GM12892 (cell line): Measurements from ENCODE around the gene MYO1C.

Source experiments
- DNase-seq: peaks from one replicate; pipeline ENCODE4 v3.0.0; 2011; ENCODE audit not compliant: insufficient read length
- FAIRE-seq: peaks from 2 replicates; lab custom pipeline; 2011; peaks lifted over from hg19 to GRCh38; lab: Jason Lieb, UNC
- POLR2A ChIP-seq: IDR thresholded peaks from 2 replicates; pipeline ENCODE4 v1.6.1; 2011; ENCODE audit warnings: low read depth, low read length, control low read depth
- POLR2AphosphoS5 ChIP-seq: IDR thresholded peaks from 2 replicates; pipeline ENCODE4 v1.6.1; 2011; ENCODE audit warnings: low read depth, low read length, control low read depth
- TAF1 ChIP-seq: IDR thresholded peaks from 2 replicates; pipeline ENCODE4 v1.6.1; 2011; ENCODE audit warnings: low read depth, mild to moderate bottlenecking, control low read depth, low read length, borderline replicate concordance

Gene MYO1C

GRCh38 chr17:1488826-1489270 is 3.6 kb downstream of the MYO1C start:
- no peak for FAIRE-seq
- no peak for DNase-seq
- TF ChIP-seq POLR2AphosphoS5 (no peak), TAF1 (no peak), POLR2A (no peak)

- DNase-seq (peak; percentile 76), FAIRE-seq (peak; percentile 89)
- no peak for TF ChIP-seq TAF1
- TF ChIP-seq POLR2AphosphoS5 = no peak; the same call in 1 of the 2 replicates
- TF ChIP-seq POLR2A = no peak
Observed at GRCh38 chr17:1487939-1488825, 4.3 kb downstream of the MYO1C start.

GRCh38 chr17:1486802-1487695 is 5.4 kb downstream of the MYO1C start:
- peak; percentile 67 for DNase-seq
- TF ChIP-seq POLR2A = peak; percentile 69
- no peak for TF ChIP-seq TAF1
- TF ChIP-seq POLR2AphosphoS5 = no peak
- FAIRE-seq = peak; percentile 95

GRCh38 chr17:1485423-1486376 is 6.8 kb downstream of the MYO1C start:
- peak; percentile 83 for FAIRE-seq
- DNase-seq = peak; percentile 70
- peak; percentile 23; the same call in 1 of the 2 replicates for TF ChIP-seq POLR2A
- no peak for TF ChIP-seq POLR2AphosphoS5
- peak; percentile 24; the same call in 1 of the 2 replicates for TF ChIP-seq TAF1

GRCh38 chr17:1484676-1485422 is 7.6 kb downstream of the MYO1C start:
- TF ChIP-seq TAF1 = 0 out of 2 replicates have a peak, but pooled peaks have one; percentile 31
- TF ChIP-seq POLR2A = peak; percentile 50; the same call in 1 of the 2 replicates
- TF ChIP-seq POLR2AphosphoS5 = no peak
- FAIRE-seq (peak; percentile 88), DNase-seq (peak; percentile 82)

- DNase-seq (no peak), FAIRE-seq (no peak)
- TF ChIP-seq TAF1 = no peak
- no peak for TF ChIP-seq POLR2AphosphoS5
- TF ChIP-seq POLR2A = no peak
Observed at GRCh38 chr17:1484060-1484535, 8.4 kb downstream of the MYO1C start.

GRCh38 chr17:1482680-1483079 is 9.8 kb downstream of the MYO1C start:
- TF ChIP-seq TAF1 = no peak
- TF ChIP-seq POLR2AphosphoS5 = no peak
- no peak for TF ChIP-seq POLR2A
- FAIRE-seq (no peak), DNase-seq (no peak)

GRCh38 chr17:1481736-1482135 is 10.8 kb downstream of the MYO1C start:
- TF ChIP-seq POLR2AphosphoS5 = no peak
- no peak for TF ChIP-seq POLR2A
- TF ChIP-seq TAF1 = no peak
- no peak for FAIRE-seq
- DNase-seq = no peak

- DNase-seq = no peak
- TF ChIP-seq TAF1 (no peak), POLR2A (no peak), POLR2AphosphoS5 (no peak)
- peak; percentile 36 for FAIRE-seq
Observed at GRCh38 chr17:1480747-1481465, 11.6 kb downstream of the MYO1C start.
